Neural cell (in vitro differentiated cells): ENCODE results near the gene GSDMA.

Experiments used
- EP300 ChIP-seq: fragments of 450-650 bp; conservative IDR thresholded peaks from 2 replicates; pipeline ENCODE4 v1.6.1; 2014; ENCODE audit warnings: antibody characterized with exemption, mild to moderate bottlenecking, moderate library complexity; ENCODE audit not compliant: poor library complexity, severe bottlenecking
- EZH2 ChIP-seq: fragments of 200-600, 300-800 bp; shearing (Covaris generic), sonication (generic); IDR thresholded peaks from 2 replicates; pipeline ENCODE4 v1.6.1; 2014; ENCODE audit warnings: antibody characterized with exemption, low read length, borderline replicate concordance, mild to moderate bottlenecking; ENCODE audit not compliant: insufficient read depth, poor library complexity, severe bottlenecking
- POLR2AphosphoS5 ChIP-seq: IDR thresholded peaks from 2 replicates; pipeline ENCODE4 v1.6.1; 2012
- SMC3 ChIP-seq: fragments of 450-650 bp; conservative IDR thresholded peaks from 2 replicates; pipeline ENCODE4 v1.6.1; 2014; ENCODE audit warnings: antibody characterized with exemption, mild to moderate bottlenecking, moderate library complexity; ENCODE audit not compliant: poor library complexity
- TAF1 ChIP-seq: IDR thresholded peaks from 2 replicates; pipeline ENCODE4 v1.6.1; 2012; ENCODE audit warnings: low read depth
- TF ChIP-seq, protein P1 (sequence below): fragments of 450-650 bp; IDR thresholded peaks from 2 replicates; pipeline ENCODE4 v1.5.1; 2014; ENCODE audit warnings: antibody characterized with exemption, mild to moderate bottlenecking, moderate library complexity; ENCODE audit not compliant: poor library complexity, severe bottlenecking
- TF ChIP-seq, protein P2 (sequence below): IDR thresholded peaks from 2 replicates; pipeline ENCODE4 v1.6.1; 2012; ENCODE audit warnings: borderline replicate concordance

DNA sequence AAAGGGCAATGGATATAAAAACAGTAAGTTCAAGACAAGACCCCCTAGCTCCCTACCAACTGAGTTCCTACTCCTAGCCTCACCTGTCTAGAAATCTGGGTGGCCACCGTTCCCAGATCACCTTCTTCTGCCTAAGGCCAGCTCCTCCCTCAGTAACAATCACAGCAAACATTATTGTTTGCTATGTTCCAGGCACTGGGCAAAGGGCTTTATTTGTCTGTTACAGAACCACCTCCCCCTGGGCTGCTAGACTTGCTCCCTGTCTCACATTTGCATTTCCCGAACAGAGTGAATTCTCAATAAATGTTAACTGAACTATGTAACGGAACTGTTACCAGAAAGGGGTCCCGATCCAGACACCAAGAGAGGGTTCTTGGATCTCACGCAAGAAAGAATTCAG is 28.5 kb upstream of the GSDMA start:
- TF ChIP-seq, protein P1, sequence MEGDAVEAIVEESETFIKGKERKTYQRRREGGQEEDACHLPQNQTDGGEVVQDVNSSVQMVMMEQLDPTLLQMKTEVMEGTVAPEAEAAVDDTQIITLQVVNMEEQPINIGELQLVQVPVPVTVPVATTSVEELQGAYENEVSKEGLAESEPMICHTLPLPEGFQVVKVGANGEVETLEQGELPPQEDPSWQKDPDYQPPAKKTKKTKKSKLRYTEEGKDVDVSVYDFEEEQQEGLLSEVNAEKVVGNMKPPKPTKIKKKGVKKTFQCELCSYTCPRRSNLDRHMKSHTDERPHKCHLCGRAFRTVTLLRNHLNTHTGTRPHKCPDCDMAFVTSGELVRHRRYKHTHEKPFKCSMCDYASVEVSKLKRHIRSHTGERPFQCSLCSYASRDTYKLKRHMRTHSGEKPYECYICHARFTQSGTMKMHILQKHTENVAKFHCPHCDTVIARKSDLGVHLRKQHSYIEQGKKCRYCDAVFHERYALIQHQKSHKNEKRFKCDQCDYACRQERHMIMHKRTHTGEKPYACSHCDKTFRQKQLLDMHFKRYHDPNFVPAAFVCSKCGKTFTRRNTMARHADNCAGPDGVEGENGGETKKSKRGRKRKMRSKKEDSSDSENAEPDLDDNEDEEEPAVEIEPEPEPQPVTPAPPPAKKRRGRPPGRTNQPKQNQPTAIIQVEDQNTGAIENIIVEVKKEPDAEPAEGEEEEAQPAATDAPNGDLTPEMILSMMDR: no peak
- TF ChIP-seq EP300: no peak
- TF ChIP-seq POLR2AphosphoS5: no peak
- TF ChIP-seq TAF1: no peak
- TF ChIP-seq SMC3: no peak
- TF ChIP-seq, protein P2, sequence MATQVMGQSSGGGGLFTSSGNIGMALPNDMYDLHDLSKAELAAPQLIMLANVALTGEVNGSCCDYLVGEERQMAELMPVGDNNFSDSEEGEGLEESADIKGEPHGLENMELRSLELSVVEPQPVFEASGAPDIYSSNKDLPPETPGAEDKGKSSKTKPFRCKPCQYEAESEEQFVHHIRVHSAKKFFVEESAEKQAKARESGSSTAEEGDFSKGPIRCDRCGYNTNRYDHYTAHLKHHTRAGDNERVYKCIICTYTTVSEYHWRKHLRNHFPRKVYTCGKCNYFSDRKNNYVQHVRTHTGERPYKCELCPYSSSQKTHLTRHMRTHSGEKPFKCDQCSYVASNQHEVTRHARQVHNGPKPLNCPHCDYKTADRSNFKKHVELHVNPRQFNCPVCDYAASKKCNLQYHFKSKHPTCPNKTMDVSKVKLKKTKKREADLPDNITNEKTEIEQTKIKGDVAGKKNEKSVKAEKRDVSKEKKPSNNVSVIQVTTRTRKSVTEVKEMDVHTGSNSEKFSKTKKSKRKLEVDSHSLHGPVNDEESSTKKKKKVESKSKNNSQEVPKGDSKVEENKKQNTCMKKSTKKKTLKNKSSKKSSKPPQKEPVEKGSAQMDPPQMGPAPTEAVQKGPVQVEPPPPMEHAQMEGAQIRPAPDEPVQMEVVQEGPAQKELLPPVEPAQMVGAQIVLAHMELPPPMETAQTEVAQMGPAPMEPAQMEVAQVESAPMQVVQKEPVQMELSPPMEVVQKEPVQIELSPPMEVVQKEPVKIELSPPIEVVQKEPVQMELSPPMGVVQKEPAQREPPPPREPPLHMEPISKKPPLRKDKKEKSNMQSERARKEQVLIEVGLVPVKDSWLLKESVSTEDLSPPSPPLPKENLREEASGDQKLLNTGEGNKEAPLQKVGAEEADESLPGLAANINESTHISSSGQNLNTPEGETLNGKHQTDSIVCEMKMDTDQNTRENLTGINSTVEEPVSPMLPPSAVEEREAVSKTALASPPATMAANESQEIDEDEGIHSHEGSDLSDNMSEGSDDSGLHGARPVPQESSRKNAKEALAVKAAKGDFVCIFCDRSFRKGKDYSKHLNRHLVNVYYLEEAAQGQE: no peak
- TF ChIP-seq EZH2: no peak
